ENCODE results near the gene CENPT.

GRCh38 chr16:67860589-67861398, 13.3 kb upstream of the CENPT start:
- TF ChIP-seq CTCF (IDR thresholded peaks at IDR 0.05) (no peak), ZFX (IDR thresholded peaks at IDR 0.05; ENCODE audit: borderline replicate concordance) (no peak)
